Fibroblast of pulmonary artery (primary cell): Measurements from ENCODE around the gene ITPR2.
A peak's percentile ranks its signal among the peaks of the same experiment; 100 is the strongest.

Experiments
- DNase-seq: peaks from one replicate; pipeline ENCODE4 v3.0.0-alpha.2; 2010; ENCODE audit warnings: low read depth
- H3K4me3 ChIP-seq: replicated peaks from 2 replicates; pipeline ENCODE4 v1.5.1; 2011; ENCODE audit warnings: low read depth, mild to moderate bottlenecking, control low read depth, low read length, moderate library complexity
- TF ChIP-seq, protein P1 (sequence below): IDR thresholded peaks from 2 replicates; pipeline ENCODE4 v1.5.1; 2011; ENCODE audit warnings: mild to moderate bottlenecking, control low read depth, low read length, inconsistent platforms; ENCODE audit errors: missing control alignments

Gene ITPR2

DNA sequence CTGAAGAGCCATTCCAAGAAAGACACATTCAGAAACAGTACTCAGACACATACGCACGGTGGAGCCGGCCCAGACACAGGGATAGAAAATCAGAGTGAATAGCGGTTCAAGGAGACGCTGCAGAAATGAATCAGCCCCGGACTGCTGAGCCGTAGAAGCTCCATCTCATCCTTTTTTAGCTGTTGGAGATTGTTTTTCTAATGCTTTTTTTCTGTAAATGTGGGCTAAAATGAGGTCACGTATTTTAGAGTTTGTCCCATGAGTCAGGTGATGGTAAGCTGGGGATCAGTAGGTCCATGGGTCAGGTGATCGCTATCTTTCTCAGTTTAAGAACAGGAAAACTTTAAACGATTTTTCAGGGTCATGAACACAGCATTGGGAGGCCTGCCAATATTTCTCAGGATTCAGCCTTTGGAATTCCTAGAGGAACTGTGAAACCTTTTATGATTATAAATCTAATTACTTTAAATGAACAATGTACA, 202.4 kb downstream of the ITPR2 start:
- TF ChIP-seq, protein P1, sequence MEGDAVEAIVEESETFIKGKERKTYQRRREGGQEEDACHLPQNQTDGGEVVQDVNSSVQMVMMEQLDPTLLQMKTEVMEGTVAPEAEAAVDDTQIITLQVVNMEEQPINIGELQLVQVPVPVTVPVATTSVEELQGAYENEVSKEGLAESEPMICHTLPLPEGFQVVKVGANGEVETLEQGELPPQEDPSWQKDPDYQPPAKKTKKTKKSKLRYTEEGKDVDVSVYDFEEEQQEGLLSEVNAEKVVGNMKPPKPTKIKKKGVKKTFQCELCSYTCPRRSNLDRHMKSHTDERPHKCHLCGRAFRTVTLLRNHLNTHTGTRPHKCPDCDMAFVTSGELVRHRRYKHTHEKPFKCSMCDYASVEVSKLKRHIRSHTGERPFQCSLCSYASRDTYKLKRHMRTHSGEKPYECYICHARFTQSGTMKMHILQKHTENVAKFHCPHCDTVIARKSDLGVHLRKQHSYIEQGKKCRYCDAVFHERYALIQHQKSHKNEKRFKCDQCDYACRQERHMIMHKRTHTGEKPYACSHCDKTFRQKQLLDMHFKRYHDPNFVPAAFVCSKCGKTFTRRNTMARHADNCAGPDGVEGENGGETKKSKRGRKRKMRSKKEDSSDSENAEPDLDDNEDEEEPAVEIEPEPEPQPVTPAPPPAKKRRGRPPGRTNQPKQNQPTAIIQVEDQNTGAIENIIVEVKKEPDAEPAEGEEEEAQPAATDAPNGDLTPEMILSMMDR = peak; percentile 7
- H3K4me3 ChIP-seq = no peak overlapping the region
- peak; percentile 67 for DNase-seq

DNA sequence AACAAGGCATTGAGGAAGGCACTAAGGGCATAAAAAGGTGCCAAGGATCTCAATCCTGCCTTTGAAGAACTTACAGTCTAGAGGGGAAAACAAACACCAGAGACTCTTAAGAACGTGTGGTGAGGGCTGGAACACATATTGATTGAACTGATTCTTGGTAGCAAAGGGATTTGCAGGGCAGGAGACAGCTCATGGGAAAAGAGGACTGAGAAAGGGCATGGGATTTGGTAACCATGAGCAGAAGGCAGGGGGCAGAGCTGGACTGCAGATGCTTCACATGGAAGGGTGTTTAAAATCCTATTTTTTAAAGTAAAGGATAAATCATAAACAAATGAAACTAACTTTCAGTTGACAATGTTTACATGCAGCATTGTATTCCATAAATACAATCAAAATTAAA, 203.1 kb downstream of the ITPR2 start:
- DNase-seq = peak; percentile 61
- no peak overlapping the region for H3K4me3 ChIP-seq
- TF ChIP-seq, protein P1 = peak; percentile 60

DNA sequence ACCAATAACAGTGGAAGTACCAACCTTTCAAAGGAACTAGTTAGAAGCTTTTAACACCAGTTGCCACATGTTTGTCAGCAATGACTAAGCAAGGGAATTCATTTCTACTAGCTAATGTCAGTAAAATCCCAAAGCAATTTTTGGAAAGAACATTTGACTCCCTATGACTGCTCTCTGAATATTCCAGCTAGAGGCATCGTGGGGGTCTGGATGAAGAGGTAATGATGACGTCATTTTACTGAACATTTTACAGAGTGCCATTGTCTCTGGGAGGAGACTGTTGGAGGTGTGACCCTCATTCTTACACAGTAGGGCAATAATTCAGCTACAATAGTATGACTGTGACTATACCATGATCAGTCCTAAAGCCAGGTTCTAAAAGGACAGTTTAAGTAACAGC, 204.8 kb downstream of the ITPR2 start:
- no peak overlapping the region for H3K4me3 ChIP-seq
- DNase-seq = no peak
- TF ChIP-seq, protein P1 = no peak

DNA sequence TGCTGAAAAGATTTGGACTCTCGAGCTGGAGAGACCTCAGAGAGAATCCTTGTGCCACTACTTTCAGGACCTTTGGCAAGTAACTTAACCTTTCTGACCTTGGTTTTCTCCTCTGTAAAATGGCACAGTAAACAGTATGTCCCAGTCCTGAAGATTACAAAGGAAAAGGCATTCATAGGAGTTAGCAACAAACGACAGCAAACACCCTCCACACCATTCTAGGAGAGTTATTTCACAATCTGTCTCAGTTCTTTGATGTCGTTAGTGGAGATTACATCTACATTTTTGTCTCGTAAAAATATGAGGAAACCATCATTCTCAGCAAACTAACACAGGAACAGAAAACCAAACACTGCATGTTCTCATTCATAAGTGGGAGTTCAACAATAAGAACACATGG, 205.7 kb downstream of the ITPR2 start:
- TF ChIP-seq, protein P1 = no peak
- H3K4me3 ChIP-seq = no peak overlapping the region
- no peak for DNase-seq

DNA sequence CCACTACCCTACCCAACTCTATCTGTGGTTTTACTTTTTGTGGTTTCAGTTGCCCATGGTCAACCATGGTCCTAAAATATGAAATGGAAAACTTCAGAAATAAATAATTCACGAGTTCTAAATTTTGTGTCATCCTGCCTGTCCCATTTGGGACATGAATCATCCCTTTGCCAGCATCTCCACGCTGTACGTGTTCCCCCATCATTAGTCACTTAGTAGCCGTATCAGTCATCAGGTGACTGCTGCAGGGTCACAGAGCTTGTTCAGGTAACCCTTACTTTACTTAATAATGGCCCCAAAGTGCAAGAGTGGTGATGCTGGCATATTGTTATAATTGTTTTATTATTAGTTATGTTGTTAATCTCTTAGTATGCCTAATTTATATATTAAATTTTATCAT, 209.9 kb downstream of the ITPR2 start:
- H3K4me3 ChIP-seq = no peak overlapping the region
- TF ChIP-seq, protein P1 = no peak
- DNase-seq = no peak

DNA sequence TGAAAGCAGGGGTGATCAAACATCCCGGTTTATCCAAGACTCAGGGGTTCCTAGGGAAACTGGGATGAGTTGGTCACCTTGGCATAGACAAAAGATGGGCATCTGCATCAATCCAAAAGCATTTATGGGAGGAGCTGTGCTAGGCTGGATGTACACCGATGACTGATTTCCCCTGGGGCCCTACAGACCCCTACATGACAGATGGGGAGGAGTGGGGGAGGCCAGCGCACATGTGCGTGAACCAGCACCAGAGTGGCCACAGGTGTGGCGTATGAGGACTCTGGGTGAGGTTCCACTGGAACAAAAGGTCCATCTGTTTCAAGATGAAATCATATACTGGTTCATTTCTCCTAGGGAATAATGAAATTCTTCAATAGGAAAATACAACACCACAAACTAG, 210.4 kb downstream of the ITPR2 start:
- no peak for DNase-seq

DNA sequence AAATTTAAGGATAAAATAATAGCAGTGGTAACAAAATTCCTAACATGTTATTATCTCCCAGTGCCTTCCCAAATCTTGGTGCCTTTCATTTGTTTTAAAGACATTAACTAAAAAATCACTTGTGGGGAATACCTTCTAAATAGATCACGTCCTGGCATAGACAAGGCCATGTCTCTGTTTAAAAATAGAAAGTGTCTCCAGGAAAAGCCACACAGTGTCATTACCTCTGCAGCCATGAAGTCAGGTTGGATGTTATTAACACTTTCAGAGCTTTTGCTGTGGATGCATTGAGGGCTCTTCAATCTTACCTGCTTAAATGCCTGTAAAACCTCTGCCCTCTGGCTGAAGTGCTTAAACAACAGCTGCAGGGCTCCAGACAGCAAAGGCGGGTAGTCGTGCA, 211.1 kb downstream of the ITPR2 start:
- no peak for DNase-seq
- TF ChIP-seq, protein P1 = no peak
- no peak overlapping the region for H3K4me3 ChIP-seq

More for the DNA sequence above, 210.4 kb downstream of the ITPR2 start:
- no peak overlapping the region for H3K4me3 ChIP-seq
- TF ChIP-seq, protein P1 = no peak
